ENCODE results near the gene RSPH3. TPM values are rescaled to one million over a fixed set of nuclear protein-coding genes. Genes with fewer than 3 reads are reported as not detected.

RSPH3 gene
- total RNA-seq, 1 experiment from 2014 or later, result 24.7 TPM

GRCh38 chr6:158959552-158959951 lies 40.5 kb downstream of the RSPH3 start:
- Histone ChIP-seq H3K4me3 (replicated peaks in 1 of 2; ENCODE audit: low read depth in 1 of 2, low read length in 2 of 2) (no peak overlapping the region), H2AFZ (ENCODE audit: low read depth, low read length, poor library complexity, severe bottlenecking) (no peak overlapping the region), H3K27ac (ENCODE audit: low read depth, low read length) (no peak overlapping the region), H4K20me1 (ENCODE audit: insufficient read depth) (no peaks in the 10 kb centered on the region), H3K9me2 (ENCODE audit: insufficient read depth) (no peaks in the 10 kb centered on the region), H3K79me2 (ENCODE audit: insufficient read depth, low read length) (no peaks in the 10 kb centered on the region), H3K4me2 (ENCODE audit: low read length) (no peak overlapping the region), H3K9ac (ENCODE audit: low read length) (no peak overlapping the region), H3K27me3 (ENCODE audit: insufficient read depth, low read length) (no peaks in the 10 kb centered on the region), H3K36me3 (ENCODE audit: control insufficient read depth in 1 of 2, insufficient read depth in 2 of 2, low read length in 2 of 2) (no peaks in the 10 kb centered on the region), H3K4me1 (ENCODE audit: control insufficient read depth in 1 of 2, insufficient read depth in 2 of 2, low read length in 2 of 2) (peaks cover 0 to 6% of the 10 kb centered on the region in 2 experiments; a peak in 1 of 4 replicates), H3K9me3 (ENCODE audit: control insufficient read depth in 1 of 2, insufficient read depth in 1 of 2, low read depth in 1 of 2, low read length in 2 of 2) (no peaks in the 10 kb centered on the region)
- TF ChIP-seq RAD21 (IDR thresholded peaks at IDR 0.05; ENCODE audit: low read depth) (no peak), ELF1 (IDR thresholded peaks at IDR 0.05; ENCODE audit: borderline replicate concordance, low read depth) (no peak), ZNF274 (IDR thresholded peaks at IDR 0.05; ENCODE audit: low read depth, low read length) (no peak), SRF (IDR thresholded peaks at IDR 0.05; ENCODE audit: low read depth) (no peak), EGR1 (IDR thresholded peaks at IDR 0.05; ENCODE audit: low read depth) (no peak), ZBTB33 (IDR thresholded peaks at IDR 0.05; ENCODE audit: extremely low read depth, insufficient replicate concordance, low read length) (no peak), REST (IDR thresholded peaks at IDR 0.05; ENCODE audit: low read depth) (no peak), YY1 (IDR thresholded peaks at IDR 0.05; ENCODE audit: extremely low read depth, insufficient replicate concordance, low read depth, low read length) (no peak), SIN3A (IDR thresholded peaks at IDR 0.05; ENCODE audit: low read depth) (no peak)
- no TSS peak for BruUV-seq (replicated peaks)
- RAD21 ChIA-PET (ENCODE audit: low non-redundant PET in 1 of 2, low total read pairs in 2 of 2, uncharacterized antibody in 2 of 2, unreplicated experiment in 2 of 2), result no interaction called here
- POLR2A ChIA-PET, result interaction anchor here (0.7 to 0.9 kb wide), 2 partner anchors 90 to 91 kb away, joined by 3 read pairs; no protein-coding TSS in a partner anchor
- ATAC-seq, result 0 out of 2 replicates have a peak, but pooled peaks have one; percentile 34
- intact Hi-C loops (cut with micrococcal nuclease), result no loop called here
- no peak for DNase-seq (ENCODE audit: low read depth, low spot score)
- CTCF ChIA-PET, result no interaction called here

Measured in HCT116 (cell line).